Lower leg skin (tissue), 4 donors: ENCODE measurements around the gene RAB5A. TPM values are rescaled to one million over a fixed set of nuclear protein-coding genes. Genes with fewer than 3 reads are reported as not detected.

Experiments
- DNase-seq, 2 donors: peaks; one replicate each; pipeline ENCODE4 v3.0.0-alpha.2; 2019; ENCODE audit warnings: low spot score in 2 of 2
- H3K4me3 ChIP-seq: fragments of 200-600 bp; sonication (generic); 2 replicates; pipeline ENCODE4 v1.5.1; 2017; ENCODE audit warnings: mild to moderate bottlenecking, low read depth; ENCODE audit not compliant: poor library complexity, severe bottlenecking
- POLR2A ChIP-seq, 2 donors: fragments of 450-650 bp; IDR thresholded peaks; one replicate each; pipeline ENCODE4 v1.6.1; 2016 to 2017; ENCODE audit warnings: antibody characterized with exemption in 2 of 2, mild to moderate bottlenecking in 1 of 2, moderate library complexity in 1 of 2
- WGBS, 2 donors: methylation state at CpG; one replicate each; pipeline ENCODE4 v1.1.5; 2018; 5-methylcytosine and 5-hydroxymethylcytosine counted together
- intact Hi-C: fragments of 100-400 bp; cut with DNase I; formaldehyde crosslinking; loops from one replicate; pipeline ENCODE4 v1.15.0; 2023; ENCODE audit warnings: low total_unique reads
- total RNA-seq, 4 donors: library from RNA; depleted of rRNA; stranded (reverse); fragments of >200 nt; gene quantifications; one replicate each; pipeline ENCODE4 v1.1.0, GENCODE V29; 2016
- TF ChIP-seq, protein P1 (sequence below), 3 donors: fragments of 450-650 bp; IDR thresholded peaks; one replicate each; pipeline ENCODE4 v1.5.1; 2016; ENCODE audit warnings: antibody characterized with exemption in 3 of 3, mild to moderate bottlenecking in 3 of 3, moderate library complexity in 2 of 3

The RAB5A gene
- total RNA-seq, 4 donors from 2014 or later: 110 to 168 (median 119) TPM

DNA sequence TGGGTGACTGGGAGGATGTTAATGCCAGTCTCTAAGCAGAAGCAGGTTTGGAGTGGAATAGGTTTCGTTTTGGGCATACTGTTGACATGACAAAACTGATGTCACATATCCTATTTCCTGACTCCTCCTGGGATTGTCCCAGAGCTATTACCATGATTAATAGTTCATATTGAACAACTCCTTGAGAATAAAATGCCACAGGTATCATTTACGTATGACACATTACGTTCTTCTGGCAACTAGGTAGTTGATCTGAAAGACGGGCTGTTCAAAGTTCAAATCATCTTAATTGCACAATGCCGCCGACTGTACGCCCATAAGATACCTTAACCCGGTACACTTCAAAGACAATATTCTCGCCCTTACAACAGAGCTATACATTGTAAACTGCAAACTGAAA is 1.4 kb upstream of the RAB5A start:
- DNase-seq: no peak
- H3K4me3 ChIP-seq: no peak overlapping the region
- TF ChIP-seq POLR2A (IDR thresholded peaks at IDR 0.05): no peak
- TF ChIP-seq, protein P1, sequence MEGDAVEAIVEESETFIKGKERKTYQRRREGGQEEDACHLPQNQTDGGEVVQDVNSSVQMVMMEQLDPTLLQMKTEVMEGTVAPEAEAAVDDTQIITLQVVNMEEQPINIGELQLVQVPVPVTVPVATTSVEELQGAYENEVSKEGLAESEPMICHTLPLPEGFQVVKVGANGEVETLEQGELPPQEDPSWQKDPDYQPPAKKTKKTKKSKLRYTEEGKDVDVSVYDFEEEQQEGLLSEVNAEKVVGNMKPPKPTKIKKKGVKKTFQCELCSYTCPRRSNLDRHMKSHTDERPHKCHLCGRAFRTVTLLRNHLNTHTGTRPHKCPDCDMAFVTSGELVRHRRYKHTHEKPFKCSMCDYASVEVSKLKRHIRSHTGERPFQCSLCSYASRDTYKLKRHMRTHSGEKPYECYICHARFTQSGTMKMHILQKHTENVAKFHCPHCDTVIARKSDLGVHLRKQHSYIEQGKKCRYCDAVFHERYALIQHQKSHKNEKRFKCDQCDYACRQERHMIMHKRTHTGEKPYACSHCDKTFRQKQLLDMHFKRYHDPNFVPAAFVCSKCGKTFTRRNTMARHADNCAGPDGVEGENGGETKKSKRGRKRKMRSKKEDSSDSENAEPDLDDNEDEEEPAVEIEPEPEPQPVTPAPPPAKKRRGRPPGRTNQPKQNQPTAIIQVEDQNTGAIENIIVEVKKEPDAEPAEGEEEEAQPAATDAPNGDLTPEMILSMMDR (IDR thresholded peaks at IDR 0.05): no peak
- 85 to 92% methylated on average over 9 of the region's 9 CpGs for WGBS, 2 donors
- intact Hi-C loops: loop anchor here (5.0 kb wide), 1 partner anchor 97 kb away; the partner anchor contains the start of gene KAT2B

DNA sequence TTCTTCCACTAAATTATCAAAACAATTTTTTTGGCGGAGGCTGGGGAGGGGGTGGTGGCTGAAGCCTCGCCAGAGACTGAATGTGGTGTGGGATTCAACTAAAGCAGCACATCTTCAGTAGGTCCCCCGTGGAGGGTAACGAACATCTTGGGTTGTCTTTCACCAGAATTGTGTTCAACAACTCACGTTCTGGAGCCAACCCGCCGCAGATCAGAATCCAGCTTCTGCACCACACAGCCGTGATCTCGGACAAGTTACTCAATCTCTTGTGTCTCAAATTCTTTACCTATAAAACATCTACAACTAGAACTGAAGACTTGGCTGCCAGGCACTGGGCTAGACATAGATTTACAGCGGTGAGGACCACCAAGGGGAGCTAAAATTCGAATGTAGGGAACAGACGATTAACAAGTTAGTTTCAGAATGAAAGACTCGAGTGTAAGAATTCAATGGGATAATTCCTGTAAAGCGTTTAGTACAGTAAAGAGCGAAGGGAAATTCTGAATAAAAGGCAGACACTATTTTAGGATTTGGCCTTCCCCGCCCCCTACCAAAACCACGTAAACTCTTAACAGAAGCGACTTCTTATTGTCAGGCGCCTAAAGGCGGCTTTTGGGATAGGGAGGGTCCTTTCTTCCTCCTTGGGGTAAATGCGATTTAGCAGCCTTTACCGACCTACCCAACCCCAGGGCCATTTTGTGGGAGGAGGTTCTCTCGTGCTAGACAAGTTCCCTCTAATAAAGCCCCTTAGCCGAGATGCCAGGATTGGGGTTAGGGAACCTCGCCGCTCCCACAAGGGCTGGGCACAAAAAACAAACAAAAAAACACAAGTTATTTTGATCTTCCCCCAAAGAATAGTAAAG is 697 bp upstream of the RAB5A start:
- DNase-seq: peak in 1 of 2 donors; percentile 85
- 37 to 39% methylated on average over 26 of the region's 26 CpGs for WGBS, 2 donors
- intact Hi-C loops: loop anchor here (5.0 kb wide), 1 partner anchor 96 kb away; the partner anchor contains the start of gene KAT2B
- peak overlapping the region; percentile 70 for H3K4me3 ChIP-seq
- TF ChIP-seq, protein P1 (IDR thresholded peaks at IDR 0.05): no peak
- TF ChIP-seq POLR2A (IDR thresholded peaks at IDR 0.05): no peak

DNA sequence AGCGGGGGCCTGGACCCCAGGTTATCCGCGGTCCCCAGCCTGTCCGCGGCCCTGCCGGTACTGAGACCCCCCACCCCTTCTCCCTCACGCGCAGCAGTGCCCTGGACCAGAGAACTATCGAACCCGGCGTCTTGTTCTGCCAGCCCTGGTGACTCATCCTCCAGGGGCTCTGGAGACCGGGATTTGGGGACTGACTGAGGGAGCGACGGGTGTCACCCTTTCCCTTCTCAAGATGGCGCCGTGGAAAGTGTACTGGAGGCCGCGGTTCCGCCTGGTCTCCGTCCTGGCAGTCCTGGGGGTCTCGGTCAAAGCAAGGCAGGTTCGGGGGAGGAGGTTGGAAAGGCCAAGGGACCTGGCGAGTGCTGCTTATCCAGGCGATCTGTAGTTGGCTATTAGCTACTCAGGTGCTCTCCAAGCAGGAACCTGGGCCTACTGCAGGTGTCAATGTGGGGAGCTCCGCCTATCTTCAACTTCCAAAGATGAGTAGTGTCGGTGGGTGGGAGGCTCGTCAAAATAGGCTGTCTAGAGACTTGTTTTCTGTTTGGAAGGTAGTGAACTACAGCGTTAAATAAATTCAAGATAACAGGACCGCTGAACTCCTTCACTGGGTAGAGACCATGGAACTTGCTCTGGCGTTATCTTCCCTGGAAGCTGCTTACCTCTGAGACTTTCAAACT is 790 bp downstream of the RAB5A start:
- TF ChIP-seq POLR2A (IDR thresholded peaks at IDR 0.05): no peak
- TF ChIP-seq, protein P1 (IDR thresholded peaks at IDR 0.05): no peak
- intact Hi-C loops: loop anchor here (5.0 kb wide), 1 partner anchor 95 kb away; the partner anchor contains the start of gene KAT2B
- WGBS, 2 donors: 1 to 2% methylated on average over 17 to 30 of the region's 30 CpGs
- peak overlapping the region; percentile 70 for H3K4me3 ChIP-seq
- DNase-seq: peak; percentile 56 to 90

DNA sequence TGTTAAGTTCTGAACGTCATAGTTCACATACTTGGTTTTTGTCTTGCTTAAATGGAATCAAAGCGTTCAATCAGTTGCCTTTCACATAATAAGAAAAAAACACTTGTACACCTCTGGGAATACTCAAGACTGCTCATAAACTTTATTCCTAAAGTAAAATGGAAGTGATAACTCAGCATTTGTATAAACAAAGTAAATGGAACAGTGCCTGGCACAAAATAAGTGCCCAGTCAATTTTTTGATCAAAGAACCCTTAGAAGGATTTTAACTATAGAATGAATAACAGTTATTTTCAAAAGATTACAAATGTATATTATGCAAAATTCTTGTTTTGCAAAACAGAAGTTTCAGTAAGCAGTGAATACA is 1.3 kb downstream of the RAB5A start:
- H3K4me3 ChIP-seq: peak overlapping the region; percentile 70
- no peak for DNase-seq
- no peak for TF ChIP-seq POLR2A (IDR thresholded peaks at IDR 0.05)
- TF ChIP-seq, protein P1 (IDR thresholded peaks at IDR 0.05): no peak
- WGBS, 2 donors: 1 to 4% methylated on average over 2 of the region's 2 CpGs
- intact Hi-C loops: loop anchor here (5.0 kb wide), 1 partner anchor 94 kb away; the partner anchor contains the start of gene KAT2B

DNA sequence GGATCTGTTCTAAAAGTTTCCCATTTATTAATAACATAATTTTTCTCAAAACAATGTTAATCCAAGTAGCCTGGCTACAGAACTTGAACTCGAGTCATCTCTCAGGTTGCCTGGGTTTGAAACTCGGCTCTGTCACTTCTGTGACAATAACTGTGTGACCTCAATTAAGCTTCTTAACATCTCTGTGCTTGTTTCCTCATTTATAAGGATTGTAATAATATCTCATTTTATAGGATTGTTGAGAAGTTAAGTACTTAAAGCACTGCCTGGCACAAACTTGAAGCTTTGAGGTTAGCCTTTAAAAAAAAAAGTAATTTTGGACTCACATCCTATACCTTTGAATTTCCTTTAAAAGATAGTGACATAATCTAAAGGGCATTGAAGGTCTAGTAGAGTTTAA is 3.4 kb downstream of the RAB5A start:
- H3K4me3 ChIP-seq: no peak overlapping the region
- TF ChIP-seq POLR2A (IDR thresholded peaks at IDR 0.05): no peak
- TF ChIP-seq, protein P1 (IDR thresholded peaks at IDR 0.05): no peak
- DNase-seq: no peak
- 85 to 86% methylated on average over 2 of the region's 2 CpGs for WGBS, 2 donors
- intact Hi-C loops: no loop called here
